Gastrocnemius medialis (tissue), 4 donors: ENCODE results near the gene CYP26A1.

Source experiments
- CTCF ChIP-seq, 5 experiments: fragments of 450-650 bp in 3 of 5; fragments of 200-600 bp in 2 of 5; sonication (generic) in 2 of 5; IDR thresholded peaks in 4 of 5; conservative IDR thresholded peaks in 1 of 5; 1 replicate in 4 of 5; 2 replicates in 1 of 5; pipeline ENCODE4 v1.5.1; 2016 to 2019; ENCODE audit warnings: antibody characterized with exemption in 5 of 5, mild to moderate bottlenecking in 3 of 5, moderate library complexity in 3 of 5
- POLR2A ChIP-seq, 2 donors: fragments of 450-650 bp; IDR thresholded peaks; one replicate each; pipeline ENCODE4 v1.6.1; 2017; ENCODE audit warnings: antibody characterized with exemption in 2 of 2, mild to moderate bottlenecking in 2 of 2, moderate library complexity in 2 of 2

- TF ChIP-seq CTCF (IDR thresholded peaks at IDR 0.05 in 4 of 5, conservative IDR thresholded peaks at IDR 0.05 in 1 of 5): no peak
- TF ChIP-seq POLR2A (IDR thresholded peaks at IDR 0.05): no peak
Measured at GRCh38 chr10:93090619-93091018, 16.9 kb downstream of the CYP26A1 start.
